Activated naive CD4-positive, alpha-beta T cell treated with anti-CD3 and anti-CD28 coated beads, Interleukin-2, amount 50 U/mL, for 24 hours (primary cell): ENCODE results near the gene RALGAPA2.
A peak's percentile ranks its signal among the peaks of the same experiment; 100 is the strongest.

Experiments used
- H3K27ac Mint-ChIP-seq: one replicate; pipeline ENCODE4 v1.8.0; 2021; ENCODE audit warnings: mild to moderate bottlenecking, mixed read lengths
- H3K27me3 Mint-ChIP-seq: one replicate; pipeline ENCODE4 v1.8.0; 2021; ENCODE audit warnings: mixed read lengths
- H3K36me3 Mint-ChIP-seq: one replicate; pipeline ENCODE4 v1.8.0; 2021; ENCODE audit warnings: mixed read lengths
- H3K4me1 Mint-ChIP-seq: one replicate; pipeline ENCODE4 v1.8.0; 2021; ENCODE audit warnings: mixed read lengths
- H3K4me3 Mint-ChIP-seq: one replicate; pipeline ENCODE4 v1.8.0; 2021; ENCODE audit warnings: mild to moderate bottlenecking, mixed read lengths
- H3K9me3 Mint-ChIP-seq: one replicate; pipeline ENCODE4 v1.8.0; 2021; ENCODE audit warnings: mixed read lengths

RALGAPA2 gene

GRCh38 chr20:20410678-20411077 is 301.8 kb downstream of the RALGAPA2 start:
- Mint-ChIP-seq H3K9me3 (no peaks in the 10 kb centered on the region), H3K27ac (no peak overlapping the region), H3K4me1 (no peaks in the 10 kb centered on the region), H3K36me3 (peaks cover 7% of the 10 kb centered on the region), H3K27me3 (no peaks in the 10 kb centered on the region), H3K4me3 (no peak overlapping the region)

GRCh38 chr20:20409331-20409730 is 303.1 kb downstream of the RALGAPA2 start:
- Mint-ChIP-seq H3K27ac (no peak overlapping the region), H3K4me1 (no peaks in the 10 kb centered on the region), H3K36me3 (peaks cover 7% of the 10 kb centered on the region), H3K4me3 (no peak overlapping the region), H3K9me3 (no peaks in the 10 kb centered on the region), H3K27me3 (no peaks in the 10 kb centered on the region)

DNA sequence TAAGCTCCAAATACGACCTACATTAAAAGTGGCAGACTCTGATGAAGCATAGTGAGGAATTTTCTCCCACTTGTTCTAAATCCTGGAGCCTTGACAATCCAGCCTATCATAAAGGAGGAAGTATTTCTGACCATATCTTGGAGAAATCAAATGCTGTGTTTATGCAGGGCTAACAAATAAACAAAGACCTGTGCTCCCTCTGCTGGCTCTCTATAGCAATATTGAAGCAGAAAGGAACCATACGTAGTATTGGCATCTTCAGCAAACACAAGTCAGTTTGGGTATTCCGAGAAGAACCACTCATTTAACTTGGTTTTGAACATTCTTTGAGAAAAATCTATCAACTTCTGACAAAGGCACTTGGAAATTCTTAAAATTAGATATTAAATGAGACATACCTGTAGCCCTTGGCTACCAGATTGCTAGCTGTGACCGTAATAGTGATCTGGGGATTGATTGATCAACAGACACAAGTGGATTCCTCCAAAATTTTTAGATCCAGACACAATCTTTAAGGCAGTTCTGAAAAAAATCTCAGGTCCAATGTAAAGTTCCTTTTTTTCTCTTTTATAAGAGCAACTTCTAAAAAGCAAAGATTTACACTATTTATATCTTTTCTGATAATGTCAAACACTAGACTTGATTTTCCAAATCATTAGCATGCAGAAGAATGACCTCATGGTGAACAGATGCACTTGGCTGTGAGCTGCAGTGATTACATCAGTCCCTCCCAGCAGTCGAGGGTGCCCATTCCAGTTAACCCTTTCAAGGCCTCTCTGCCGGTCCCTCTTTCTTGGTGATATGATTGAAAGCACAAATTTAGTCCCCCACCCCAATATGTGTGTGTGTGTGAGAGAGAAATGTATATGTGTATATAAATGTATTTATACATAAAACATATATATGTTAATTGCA is 304.3 kb downstream of the RALGAPA2 start:
- H3K4me1 Mint-ChIP-seq: no peaks in the 10 kb centered on the region
- peaks cover 10% of the 10 kb centered on the region for H3K36me3 Mint-ChIP-seq
- H3K27ac Mint-ChIP-seq: no peak overlapping the region
- no peaks in the 10 kb centered on the region for H3K27me3 Mint-ChIP-seq
- no peaks in the 10 kb centered on the region for H3K9me3 Mint-ChIP-seq
- H3K4me3 Mint-ChIP-seq: no peak overlapping the region

GRCh38 chr20:20406306-20406705 is 306.1 kb downstream of the RALGAPA2 start:
- Mint-ChIP-seq H3K9me3 (no peaks in the 10 kb centered on the region), H3K36me3 (peaks cover 6% of the 10 kb centered on the region), H3K27me3 (no peaks in the 10 kb centered on the region), H3K4me3 (no peak overlapping the region), H3K4me1 (no peaks in the 10 kb centered on the region), H3K27ac (no peak overlapping the region)

DNA sequence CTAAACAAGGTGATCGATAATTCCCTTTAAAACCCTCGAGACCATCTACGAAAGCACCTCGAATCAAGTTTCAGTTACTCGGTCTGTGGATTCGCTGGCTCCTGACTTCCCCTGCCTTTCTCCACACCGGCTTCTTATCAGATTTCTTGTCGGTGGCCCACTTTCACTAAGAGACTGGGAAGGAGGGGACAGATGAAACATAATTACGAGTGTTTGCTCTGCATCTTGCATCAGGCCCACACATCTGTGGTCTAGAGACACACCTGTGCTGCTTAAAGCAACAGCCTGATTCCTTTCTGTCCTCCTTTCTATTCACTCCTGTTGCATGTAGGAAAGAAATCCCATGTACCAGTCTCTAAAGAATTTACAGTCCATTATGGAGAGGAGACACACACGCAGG is 306.8 kb downstream of the RALGAPA2 start:
- H3K4me1 Mint-ChIP-seq: no peaks in the 10 kb centered on the region
- no peak overlapping the region for H3K27ac Mint-ChIP-seq
- peaks cover 6% of the 10 kb centered on the region for H3K36me3 Mint-ChIP-seq
- no peaks in the 10 kb centered on the region for H3K9me3 Mint-ChIP-seq
- no peak overlapping the region for H3K4me3 Mint-ChIP-seq
- no peaks in the 10 kb centered on the region for H3K27me3 Mint-ChIP-seq

DNA sequence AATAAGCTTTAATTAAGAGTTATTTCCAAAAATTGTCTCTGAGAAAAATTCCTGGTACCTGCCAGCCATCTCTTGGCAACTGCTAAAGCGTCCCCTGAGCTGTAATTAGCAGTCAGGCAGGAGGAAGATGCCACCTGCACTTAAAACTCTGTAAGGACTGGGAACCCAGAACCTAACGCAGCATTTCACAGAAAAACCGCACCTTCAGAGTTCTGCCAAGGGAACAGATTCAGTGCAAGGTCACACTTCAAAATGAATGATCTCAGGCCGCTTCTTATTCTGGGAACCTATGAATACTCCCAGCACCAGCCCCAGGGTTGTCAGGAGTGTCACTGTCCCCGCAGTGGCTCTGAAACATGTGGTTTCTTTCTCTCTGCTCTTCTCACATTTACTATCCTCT is 307.8 kb downstream of the RALGAPA2 start:
- Mint-ChIP-seq H3K4me3 (no peak overlapping the region), H3K4me1 (no peaks in the 10 kb centered on the region), H3K27ac (no peak overlapping the region), H3K36me3 (peaks cover 8% of the 10 kb centered on the region), H3K27me3 (no peaks in the 10 kb centered on the region), H3K9me3 (no peaks in the 10 kb centered on the region)

- no peaks in the 10 kb centered on the region for H3K27me3 Mint-ChIP-seq
- no peaks in the 10 kb centered on the region for H3K9me3 Mint-ChIP-seq
- H3K36me3 Mint-ChIP-seq: peaks cover 5% of the 10 kb centered on the region
- H3K27ac Mint-ChIP-seq: no peak overlapping the region
- H3K4me3 Mint-ChIP-seq: no peak overlapping the region
- no peaks in the 10 kb centered on the region for H3K4me1 Mint-ChIP-seq
Observed at GRCh38 chr20:20401991-20402390, 310.5 kb downstream of the RALGAPA2 start.

- Mint-ChIP-seq H3K4me1 (no peaks in the 10 kb centered on the region), H3K27me3 (no peaks in the 10 kb centered on the region), H3K36me3 (peaks cover 5% of the 10 kb centered on the region), H3K4me3 (no peak overlapping the region), H3K9me3 (no peaks in the 10 kb centered on the region), H3K27ac (peak overlapping the region; percentile 79)
Observed at GRCh38 chr20:20399531-20400500, 312.6 kb downstream of the RALGAPA2 start.

DNA sequence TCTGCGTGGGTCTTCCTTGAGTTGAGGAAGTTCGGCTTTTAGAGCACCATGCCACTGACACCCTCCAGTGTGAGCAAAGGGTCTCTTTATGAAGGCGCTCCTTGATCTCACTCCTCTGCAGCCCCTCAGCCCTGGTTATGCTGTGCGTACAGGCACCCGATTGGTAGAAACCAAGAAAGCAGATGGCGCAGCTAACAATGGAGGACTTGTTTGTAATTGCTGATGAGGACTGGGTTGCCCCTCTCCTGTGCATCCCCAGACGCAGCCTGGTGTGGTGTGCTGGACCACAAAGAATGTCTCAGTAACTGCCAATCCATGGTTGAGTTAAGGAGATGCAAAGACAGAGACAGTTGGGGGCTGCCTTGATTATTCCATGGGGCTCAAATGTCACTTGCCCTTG is 314.3 kb downstream of the RALGAPA2 start:
- Mint-ChIP-seq H3K27me3 (no peaks in the 10 kb centered on the region), H3K36me3 (peaks cover 3% of the 10 kb centered on the region)

GRCh38 chr20:20396794-20397193 is 315.6 kb downstream of the RALGAPA2 start:
- Mint-ChIP-seq H3K4me1 (no peaks in the 10 kb centered on the region), H3K27me3 (no peaks in the 10 kb centered on the region), H3K27ac (peak overlapping the region; percentile 46), H3K4me3 (no peak overlapping the region), H3K9me3 (no peaks in the 10 kb centered on the region), H3K36me3 (peaks cover 3% of the 10 kb centered on the region)

More for the DNA sequence above, 314.3 kb downstream of the RALGAPA2 start:
- H3K4me1 Mint-ChIP-seq: no peaks in the 10 kb centered on the region
- H3K9me3 Mint-ChIP-seq: no peaks in the 10 kb centered on the region
- H3K27ac Mint-ChIP-seq: no peak overlapping the region
- H3K4me3 Mint-ChIP-seq: no peak overlapping the region

GRCh38 chr20:20395903-20396568 is 316.4 kb downstream of the RALGAPA2 start:
- no peak overlapping the region for H3K27ac Mint-ChIP-seq
- no peak overlapping the region for H3K4me3 Mint-ChIP-seq
- H3K4me1 Mint-ChIP-seq: no peaks in the 10 kb centered on the region
- H3K9me3 Mint-ChIP-seq: no peaks in the 10 kb centered on the region
- H3K36me3 Mint-ChIP-seq: peaks cover 3% of the 10 kb centered on the region
- no peaks in the 10 kb centered on the region for H3K27me3 Mint-ChIP-seq

DNA sequence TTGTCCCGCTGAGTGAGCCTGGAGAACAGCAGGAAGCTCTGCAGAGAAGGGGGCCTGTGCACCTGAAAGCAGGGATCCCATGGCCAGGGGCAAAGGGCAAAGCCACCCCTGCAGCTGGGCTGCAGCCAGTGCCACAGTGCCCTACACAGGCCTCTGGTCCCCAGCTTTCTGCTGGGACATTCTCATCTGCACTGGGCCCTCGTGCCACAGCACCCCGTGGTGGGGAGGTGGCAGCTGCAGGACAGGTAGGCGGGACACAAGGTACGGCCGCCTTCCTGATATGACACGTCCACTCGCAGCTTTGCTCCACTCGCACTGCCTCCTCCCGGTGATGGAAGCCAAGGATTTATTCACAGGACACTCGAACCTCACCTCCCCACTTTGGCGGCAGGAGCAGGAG is 317.4 kb downstream of the RALGAPA2 start:
- no peak overlapping the region for H3K4me3 Mint-ChIP-seq
- peaks cover 3% of the 10 kb centered on the region for H3K36me3 Mint-ChIP-seq
- no peaks in the 10 kb centered on the region for H3K27me3 Mint-ChIP-seq
- H3K9me3 Mint-ChIP-seq: no peaks in the 10 kb centered on the region
- H3K27ac Mint-ChIP-seq: no peak overlapping the region
- no peaks in the 10 kb centered on the region for H3K4me1 Mint-ChIP-seq

- no peaks in the 10 kb centered on the region for H3K27me3 Mint-ChIP-seq
- peaks cover 1% of the 10 kb centered on the region for H3K36me3 Mint-ChIP-seq
- H3K4me3 Mint-ChIP-seq: no peak overlapping the region
- H3K27ac Mint-ChIP-seq: peak overlapping the region; percentile 3
- H3K9me3 Mint-ChIP-seq: no peaks in the 10 kb centered on the region
- no peaks in the 10 kb centered on the region for H3K4me1 Mint-ChIP-seq
Observed at GRCh38 chr20:20393207-20394120, 319.0 kb downstream of the RALGAPA2 start.

DNA sequence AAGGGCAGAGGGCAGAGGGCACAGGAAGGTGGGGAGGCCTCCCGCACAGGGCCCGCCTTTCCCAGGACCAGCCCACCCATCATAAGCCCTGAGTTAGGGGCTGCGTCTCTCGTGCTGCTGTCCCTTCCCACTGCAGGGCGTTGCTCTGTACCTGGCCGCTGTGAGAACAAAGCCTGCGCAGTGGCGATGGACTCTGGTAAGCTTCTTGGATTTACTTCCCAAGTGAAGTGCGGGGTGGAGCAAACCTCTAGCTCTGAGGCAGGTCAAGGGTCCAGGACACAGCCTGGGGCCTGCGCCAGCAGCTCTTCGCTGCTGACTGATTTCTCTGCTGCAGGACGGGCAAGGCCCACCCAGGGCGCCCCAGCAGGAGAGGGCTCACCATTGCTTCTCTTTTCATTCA is 320.7 kb downstream of the RALGAPA2 start:
- no peaks in the 10 kb centered on the region for H3K27me3 Mint-ChIP-seq
- H3K9me3 Mint-ChIP-seq: no peaks in the 10 kb centered on the region
- peaks cover 1% of the 10 kb centered on the region for H3K36me3 Mint-ChIP-seq
- H3K4me1 Mint-ChIP-seq: no peaks in the 10 kb centered on the region
- H3K4me3 Mint-ChIP-seq: no peak overlapping the region
- H3K27ac Mint-ChIP-seq: no peak overlapping the region
